ENCODE measurements around the gene RSBN1L.

- TF ChIP-seq CTCF (IDR thresholded peaks at IDR 0.05) (no peak), TEAD4 (IDR thresholded peaks at IDR 0.05; ENCODE audit: borderline replicate concordance, insufficient read depth) (no peak), RAD21 (IDR thresholded peaks at IDR 0.05; ENCODE audit: low read length) (no peak)
These were observed 2.8 kb downstream of the RSBN1L start for GRCh38 chr7:77699056-77699455.
